Measurements from ENCODE around the gene RHNO1. TPM values are rescaled to one million over a fixed set of nuclear protein-coding genes. Genes with fewer than 3 reads are reported as not detected.

RHNO1 gene
- polyA plus RNA-seq, 2 donors = 20.3 to 29.9 TPM

DNA sequence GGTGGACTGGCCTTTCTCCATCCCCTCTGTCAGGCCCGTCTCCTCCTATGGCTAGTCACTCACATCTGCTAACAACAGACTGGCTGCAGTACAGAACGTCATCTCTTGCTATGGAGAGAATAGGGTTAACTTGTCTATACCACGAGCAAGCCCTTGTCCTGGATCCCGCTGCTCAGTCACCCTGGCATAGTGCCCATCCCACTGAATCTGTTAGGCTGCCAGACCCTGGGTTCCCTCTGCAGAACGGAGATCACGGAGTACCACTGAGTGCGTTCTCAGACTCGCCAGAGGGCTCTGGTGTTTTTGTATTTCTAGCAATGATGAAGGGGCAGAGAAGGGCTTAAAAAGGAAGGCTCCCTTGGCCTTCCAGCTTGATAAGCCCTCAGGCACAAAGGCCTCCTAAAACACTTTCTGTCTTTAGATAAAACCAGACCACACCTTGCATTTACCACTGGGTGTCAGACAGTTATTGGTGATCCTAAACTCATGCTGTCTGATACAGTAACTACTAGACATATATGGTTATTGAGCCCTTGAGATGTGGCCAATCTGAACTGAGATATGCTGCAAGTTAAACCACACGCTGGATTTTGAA is 35.9 kb upstream of the RHNO1 start:
- Histone ChIP-seq H3K4me1 (ENCODE audit: control insufficient read depth in 2 of 2, insufficient read depth in 2 of 2, low read length in 1 of 2) (no peaks in the 10 kb centered on the region), H3K36me3 (ENCODE audit: control insufficient read depth in 2 of 2, insufficient read depth in 2 of 2, low read length in 1 of 2) (no peaks in the 10 kb centered on the region), H3K27me3 (ENCODE audit: control insufficient read depth in 1 of 2, insufficient read depth in 2 of 2, low read length in 2 of 2) (no peaks in the 10 kb centered on the region), H3K27ac (ENCODE audit: low read depth in 2 of 2, low read length in 1 of 2) (no peak overlapping the region), H3K9me3 (ENCODE audit: control insufficient read depth in 2 of 2, insufficient read depth in 1 of 2, low read depth in 1 of 2, low read length in 1 of 2) (no peaks in the 10 kb centered on the region), H3K4me3 (ENCODE audit: low read depth in 1 of 2, low read length in 2 of 2) (no peak overlapping the region)
- WGBS, 2 donors = 62 to 71% methylated on average over 9 of the region's 9 CpGs

DNA sequence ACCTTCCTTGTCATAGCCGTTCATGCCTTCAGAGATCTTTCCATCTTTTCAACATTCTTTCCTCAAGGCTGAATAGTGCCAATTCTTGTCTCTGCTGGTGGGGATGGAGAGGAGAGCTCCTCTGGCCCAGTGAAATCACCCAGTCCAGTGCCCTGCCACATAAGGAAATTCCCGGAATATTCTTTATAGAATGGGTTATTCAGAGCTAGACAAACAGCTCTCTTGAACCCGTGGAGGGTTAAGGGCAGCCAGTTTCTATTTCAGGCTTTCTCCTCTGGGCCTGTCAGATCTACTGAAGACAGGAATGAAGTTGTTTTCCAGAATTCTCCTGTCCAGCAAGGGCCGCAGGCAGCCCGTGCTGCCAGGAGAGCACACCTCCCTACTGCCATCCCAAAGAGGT is 34.1 kb upstream of the RHNO1 start:
- WGBS, 2 donors = 79 to 80% methylated on average over 5 of the region's 5 CpGs
- Histone ChIP-seq H3K4me1 (ENCODE audit: control insufficient read depth in 2 of 2, insufficient read depth in 2 of 2, low read length in 1 of 2) (no peaks in the 10 kb centered on the region), H3K27me3 (ENCODE audit: control insufficient read depth in 1 of 2, insufficient read depth in 2 of 2, low read length in 2 of 2) (no peaks in the 10 kb centered on the region), H3K27ac (ENCODE audit: low read depth in 2 of 2, low read length in 1 of 2) (no peak overlapping the region), H3K9me3 (ENCODE audit: control insufficient read depth in 2 of 2, insufficient read depth in 1 of 2, low read depth in 1 of 2, low read length in 1 of 2) (no peaks in the 10 kb centered on the region), H3K4me3 (ENCODE audit: low read depth in 1 of 2, low read length in 2 of 2) (no peak overlapping the region), H3K36me3 (ENCODE audit: control insufficient read depth in 2 of 2, insufficient read depth in 2 of 2, low read length in 1 of 2) (no peaks in the 10 kb centered on the region)

- Histone ChIP-seq H3K36me3 (ENCODE audit: control insufficient read depth in 2 of 2, insufficient read depth in 2 of 2, low read length in 1 of 2) (no peaks in the 10 kb centered on the region), H3K4me3 (ENCODE audit: low read depth in 1 of 2, low read length in 2 of 2) (no peak overlapping the region), H3K27me3 (ENCODE audit: control insufficient read depth in 1 of 2, insufficient read depth in 2 of 2, low read length in 2 of 2) (no peaks in the 10 kb centered on the region), H3K9me3 (ENCODE audit: control insufficient read depth in 2 of 2, insufficient read depth in 1 of 2, low read depth in 1 of 2, low read length in 1 of 2) (no peaks in the 10 kb centered on the region), H3K27ac (ENCODE audit: low read depth in 2 of 2, low read length in 1 of 2) (no peak overlapping the region), H3K4me1 (ENCODE audit: control insufficient read depth in 2 of 2, insufficient read depth in 2 of 2, low read length in 1 of 2) (no peaks in the 10 kb centered on the region)
- 77 to 82% methylated on average over 9 of the region's 9 CpGs for WGBS, 2 donors
Observed at GRCh38 chr12:2844786-2845185, 32.2 kb upstream of the RHNO1 start.

- no peaks in the 10 kb centered on the region for H3K27me3 ChIP-seq (ENCODE audit: control insufficient read depth in 1 of 2, insufficient read depth in 2 of 2, low read length in 2 of 2)
- H3K4me1 ChIP-seq (ENCODE audit: control insufficient read depth in 2 of 2, insufficient read depth in 2 of 2, low read length in 1 of 2) = no peaks in the 10 kb centered on the region
- 31 to 49% methylated on average over 6 of the region's 6 CpGs for WGBS, 2 donors
- no peak overlapping the region for H3K4me3 ChIP-seq (ENCODE audit: low read depth in 1 of 2, low read length in 2 of 2)
- H3K27ac ChIP-seq (ENCODE audit: low read depth in 2 of 2, low read length in 1 of 2) = no peak overlapping the region
- no peaks in the 10 kb centered on the region for H3K36me3 ChIP-seq (ENCODE audit: control insufficient read depth in 2 of 2, insufficient read depth in 2 of 2, low read length in 1 of 2)
- no peaks in the 10 kb centered on the region for H3K9me3 ChIP-seq (ENCODE audit: control insufficient read depth in 2 of 2, insufficient read depth in 1 of 2, low read depth in 1 of 2, low read length in 1 of 2)
Observed at GRCh38 chr12:2845280-2845679, 31.7 kb upstream of the RHNO1 start.

DNA sequence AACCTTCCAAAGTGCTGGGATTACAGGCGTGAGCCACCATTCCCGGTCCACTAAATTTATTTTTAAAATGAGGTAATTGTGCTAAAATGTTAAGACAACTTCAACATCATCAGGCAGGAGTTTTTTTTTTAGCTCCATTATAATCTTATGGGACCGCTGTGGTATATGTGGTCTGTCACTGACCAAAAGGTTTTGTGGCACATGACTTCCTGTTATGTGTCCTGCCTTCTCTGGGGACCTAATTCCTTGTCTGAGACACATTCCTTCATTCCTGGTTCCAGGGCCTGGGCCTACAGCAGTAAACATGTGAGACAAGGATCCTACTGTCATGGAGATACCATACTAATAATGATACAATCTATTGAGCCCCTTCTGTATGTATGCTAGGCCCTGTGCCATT is 25.1 kb upstream of the RHNO1 start:
- 91 to 94% methylated on average over 3 of the region's 3 CpGs for WGBS, 2 donors
- H3K4me3 ChIP-seq (ENCODE audit: low read depth in 1 of 2, low read length in 2 of 2) = no peak overlapping the region
- no peaks in the 10 kb centered on the region for H3K27me3 ChIP-seq (ENCODE audit: control insufficient read depth in 1 of 2, insufficient read depth in 2 of 2, low read length in 2 of 2)
- no peaks in the 10 kb centered on the region for H3K9me3 ChIP-seq (ENCODE audit: control insufficient read depth in 2 of 2, insufficient read depth in 1 of 2, low read depth in 1 of 2, low read length in 1 of 2)
- no peak overlapping the region for H3K27ac ChIP-seq (ENCODE audit: low read depth in 2 of 2, low read length in 1 of 2)
- no peaks in the 10 kb centered on the region for H3K4me1 ChIP-seq (ENCODE audit: control insufficient read depth in 2 of 2, insufficient read depth in 2 of 2, low read length in 1 of 2)
- H3K36me3 ChIP-seq (ENCODE audit: control insufficient read depth in 2 of 2, insufficient read depth in 2 of 2, low read length in 1 of 2) = no peaks in the 10 kb centered on the region

DNA sequence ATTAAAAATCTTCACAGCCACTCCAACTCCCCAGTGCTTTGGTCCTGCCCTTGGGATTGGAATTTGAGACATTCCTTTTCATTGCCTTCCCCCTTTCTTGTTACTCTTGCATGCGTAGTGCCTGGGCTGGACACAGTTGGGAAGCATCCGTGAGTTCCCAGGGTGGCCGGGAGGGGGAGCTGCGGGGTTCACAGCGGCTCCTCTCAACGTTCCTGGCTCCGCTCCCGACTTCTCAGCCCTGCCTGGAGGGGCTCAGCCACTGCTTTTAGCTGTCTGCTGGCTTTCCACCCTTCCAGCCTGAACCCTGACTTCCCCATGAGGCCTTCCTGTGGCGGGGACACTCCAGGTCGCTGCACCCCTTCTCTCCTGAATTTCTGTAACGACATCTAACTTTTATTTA is 23.4 kb upstream of the RHNO1 start:
- no peak overlapping the region for H3K4me3 ChIP-seq (ENCODE audit: low read depth in 1 of 2, low read length in 2 of 2)
- H3K4me1 ChIP-seq (ENCODE audit: control insufficient read depth in 2 of 2, insufficient read depth in 2 of 2, low read length in 1 of 2) = no peaks in the 10 kb centered on the region
- H3K9me3 ChIP-seq (ENCODE audit: control insufficient read depth in 2 of 2, insufficient read depth in 1 of 2, low read depth in 1 of 2, low read length in 1 of 2) = no peaks in the 10 kb centered on the region
- H3K27ac ChIP-seq (ENCODE audit: low read depth in 2 of 2, low read length in 1 of 2) = no peak overlapping the region
- 27 to 30% methylated on average over 11 of the region's 11 CpGs for WGBS, 2 donors
- no peaks in the 10 kb centered on the region for H3K27me3 ChIP-seq (ENCODE audit: control insufficient read depth in 1 of 2, insufficient read depth in 2 of 2, low read length in 2 of 2)
- peaks cover 0 to 3% of the 10 kb centered on the region in 2 donors for H3K36me3 ChIP-seq (ENCODE audit: control insufficient read depth in 2 of 2, insufficient read depth in 2 of 2, low read length in 1 of 2)

GRCh38 chr12:2854669-2855453 is 22.2 kb upstream of the RHNO1 start:
- H3K9me3 ChIP-seq (ENCODE audit: control insufficient read depth in 2 of 2, insufficient read depth in 1 of 2, low read depth in 1 of 2, low read length in 1 of 2) = no peaks in the 10 kb centered on the region
- no peak overlapping the region for H3K27ac ChIP-seq (ENCODE audit: low read depth in 2 of 2, low read length in 1 of 2)
- 71 to 87% methylated on average over 25 of the region's 25 CpGs for WGBS, 2 donors
- peaks cover 0 to 12% of the 10 kb centered on the region in 2 donors for H3K36me3 ChIP-seq (ENCODE audit: control insufficient read depth in 2 of 2, insufficient read depth in 2 of 2, low read length in 1 of 2)
- no peaks in the 10 kb centered on the region for H3K4me1 ChIP-seq (ENCODE audit: control insufficient read depth in 2 of 2, insufficient read depth in 2 of 2, low read length in 1 of 2)
- H3K4me3 ChIP-seq (ENCODE audit: low read depth in 1 of 2, low read length in 2 of 2) = no peak overlapping the region
- H3K27me3 ChIP-seq (ENCODE audit: control insufficient read depth in 1 of 2, insufficient read depth in 2 of 2, low read length in 2 of 2) = no peaks in the 10 kb centered on the region

- Histone ChIP-seq H3K27ac (ENCODE audit: low read depth in 2 of 2, low read length in 1 of 2) (no peak overlapping the region), H3K9me3 (ENCODE audit: control insufficient read depth in 2 of 2, insufficient read depth in 1 of 2, low read depth in 1 of 2, low read length in 1 of 2) (no peaks in the 10 kb centered on the region), H3K27me3 (ENCODE audit: control insufficient read depth in 1 of 2, insufficient read depth in 2 of 2, low read length in 2 of 2) (no peaks in the 10 kb centered on the region), H3K36me3 (ENCODE audit: control insufficient read depth in 2 of 2, insufficient read depth in 2 of 2, low read length in 1 of 2) (peaks cover 0 to 12% of the 10 kb centered on the region in 2 donors), H3K4me3 (ENCODE audit: low read depth in 1 of 2, low read length in 2 of 2) (no peak overlapping the region), H3K4me1 (ENCODE audit: control insufficient read depth in 2 of 2, insufficient read depth in 2 of 2, low read length in 1 of 2) (no peaks in the 10 kb centered on the region)
- 87 to 97% methylated on average over 7 of the region's 7 CpGs for WGBS, 2 donors
Observed at GRCh38 chr12:2855546-2855945, 21.5 kb upstream of the RHNO1 start.

DNA sequence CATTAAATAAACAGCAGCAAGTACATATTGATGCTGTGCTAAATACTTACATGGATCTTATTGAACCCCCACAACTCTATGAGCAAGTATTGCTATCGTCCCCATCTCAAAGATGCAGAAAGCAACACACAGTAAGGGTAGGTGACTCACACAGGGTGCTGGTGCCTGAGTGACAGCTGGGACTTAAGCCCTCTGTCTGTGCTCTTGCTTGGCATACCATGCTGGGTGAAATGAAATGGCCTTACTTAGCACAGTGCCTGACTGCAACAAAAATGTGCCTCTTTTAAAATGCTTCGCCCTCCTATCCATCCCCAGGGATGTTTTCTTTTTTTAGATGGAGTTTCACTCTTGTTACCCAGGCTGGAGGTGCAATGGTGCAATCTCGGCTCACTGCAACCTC is 21.0 kb upstream of the RHNO1 start:
- no peak overlapping the region for H3K27ac ChIP-seq (ENCODE audit: low read depth in 2 of 2, low read length in 1 of 2)
- H3K27me3 ChIP-seq (ENCODE audit: control insufficient read depth in 1 of 2, insufficient read depth in 2 of 2, low read length in 2 of 2) = no peaks in the 10 kb centered on the region
- peaks cover 0 to 12% of the 10 kb centered on the region in 2 donors for H3K36me3 ChIP-seq (ENCODE audit: control insufficient read depth in 2 of 2, insufficient read depth in 2 of 2, low read length in 1 of 2)
- H3K9me3 ChIP-seq (ENCODE audit: control insufficient read depth in 2 of 2, insufficient read depth in 1 of 2, low read depth in 1 of 2, low read length in 1 of 2) = no peaks in the 10 kb centered on the region
- 88 to 93% methylated on average over 3 of the region's 3 CpGs for WGBS, 2 donors
- H3K4me3 ChIP-seq (ENCODE audit: low read depth in 1 of 2, low read length in 2 of 2) = no peak overlapping the region
- H3K4me1 ChIP-seq (ENCODE audit: control insufficient read depth in 2 of 2, insufficient read depth in 2 of 2, low read length in 1 of 2) = no peaks in the 10 kb centered on the region

- no peaks in the 10 kb centered on the region for H3K4me1 ChIP-seq (ENCODE audit: control insufficient read depth in 2 of 2, insufficient read depth in 2 of 2, low read length in 1 of 2)
- no peak within 1 kb of the TSS for H3K4me3 ChIP-seq (ENCODE audit: low read depth in 1 of 2, low read length in 2 of 2)
- peaks cover 0 to 12% of the 10 kb centered on the region in 2 donors for H3K36me3 ChIP-seq (ENCODE audit: control insufficient read depth in 2 of 2, insufficient read depth in 2 of 2, low read length in 1 of 2)
- H3K27me3 ChIP-seq (ENCODE audit: control insufficient read depth in 1 of 2, insufficient read depth in 2 of 2, low read length in 2 of 2) = no peaks in the 10 kb centered on the region
- WGBS, 2 donors = 73 to 87% methylated on average over 3 of the region's 3 CpGs
- H3K9me3 ChIP-seq (ENCODE audit: control insufficient read depth in 2 of 2, insufficient read depth in 1 of 2, low read depth in 1 of 2, low read length in 1 of 2) = no peaks in the 10 kb centered on the region
- H3K27ac ChIP-seq (ENCODE audit: low read depth in 2 of 2, low read length in 1 of 2) = no peak within 1 kb of the TSS
Observed at GRCh38 chr12:2857021-2857431, 20.0 kb upstream of the RHNO1 start, which contains the start of gene TEX52. TEX52 (minus strand) TSS chr12:2857039; CDS start chr12:2857026, 13 bp downstream.

All from esophagus (tissue), 2 donors.